GM12874 (cell line): ENCODE data around the gene ARID3B.

Source experiments
- TF ChIP-seq, protein P1 (sequence below): IDR thresholded peaks from 2 replicates; pipeline ENCODE4 v1.5.1; 2011; ENCODE audit warnings: low read depth, mild to moderate bottlenecking, control low read depth, low read length, moderate library complexity; ENCODE audit not compliant: insufficient read depth

The ARID3B gene

DNA sequence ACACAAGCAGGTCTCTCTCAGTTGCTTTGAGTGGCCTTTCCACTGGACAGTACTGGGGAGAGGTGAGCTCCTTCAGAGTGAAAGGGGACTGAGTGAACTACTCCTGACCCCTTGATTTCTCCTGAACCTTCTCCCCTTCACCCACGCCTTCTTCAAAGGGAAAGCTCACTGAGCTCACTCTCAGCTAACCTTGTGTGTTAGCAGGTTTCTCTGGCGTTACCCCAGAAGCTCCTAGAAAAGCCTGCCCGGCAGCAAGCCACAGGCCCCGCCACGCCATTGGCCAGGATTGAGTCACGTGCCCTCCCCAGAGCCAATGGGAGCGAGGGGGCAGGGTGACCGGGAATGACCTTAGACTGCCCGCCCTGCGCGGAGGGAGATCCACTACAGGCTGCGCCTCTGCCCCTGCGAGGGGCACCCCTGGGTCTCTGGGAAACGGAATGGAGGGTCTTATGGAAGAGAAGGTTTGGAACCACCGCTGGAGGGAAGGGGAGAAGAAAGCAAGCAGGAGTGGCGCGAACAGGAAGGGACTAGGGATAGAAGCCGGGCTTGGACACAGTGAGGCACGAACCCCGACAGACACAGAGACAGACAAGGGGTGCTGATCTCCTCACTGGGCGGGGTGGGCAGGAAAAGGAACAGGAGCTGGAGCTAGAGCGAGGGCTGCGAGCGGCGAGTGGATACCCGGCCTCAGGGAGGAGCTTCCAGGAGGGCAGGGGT lies 57.3 kb downstream of the ARID3B start:
- TF ChIP-seq, protein P1, sequence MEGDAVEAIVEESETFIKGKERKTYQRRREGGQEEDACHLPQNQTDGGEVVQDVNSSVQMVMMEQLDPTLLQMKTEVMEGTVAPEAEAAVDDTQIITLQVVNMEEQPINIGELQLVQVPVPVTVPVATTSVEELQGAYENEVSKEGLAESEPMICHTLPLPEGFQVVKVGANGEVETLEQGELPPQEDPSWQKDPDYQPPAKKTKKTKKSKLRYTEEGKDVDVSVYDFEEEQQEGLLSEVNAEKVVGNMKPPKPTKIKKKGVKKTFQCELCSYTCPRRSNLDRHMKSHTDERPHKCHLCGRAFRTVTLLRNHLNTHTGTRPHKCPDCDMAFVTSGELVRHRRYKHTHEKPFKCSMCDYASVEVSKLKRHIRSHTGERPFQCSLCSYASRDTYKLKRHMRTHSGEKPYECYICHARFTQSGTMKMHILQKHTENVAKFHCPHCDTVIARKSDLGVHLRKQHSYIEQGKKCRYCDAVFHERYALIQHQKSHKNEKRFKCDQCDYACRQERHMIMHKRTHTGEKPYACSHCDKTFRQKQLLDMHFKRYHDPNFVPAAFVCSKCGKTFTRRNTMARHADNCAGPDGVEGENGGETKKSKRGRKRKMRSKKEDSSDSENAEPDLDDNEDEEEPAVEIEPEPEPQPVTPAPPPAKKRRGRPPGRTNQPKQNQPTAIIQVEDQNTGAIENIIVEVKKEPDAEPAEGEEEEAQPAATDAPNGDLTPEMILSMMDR = no peak

DNA sequence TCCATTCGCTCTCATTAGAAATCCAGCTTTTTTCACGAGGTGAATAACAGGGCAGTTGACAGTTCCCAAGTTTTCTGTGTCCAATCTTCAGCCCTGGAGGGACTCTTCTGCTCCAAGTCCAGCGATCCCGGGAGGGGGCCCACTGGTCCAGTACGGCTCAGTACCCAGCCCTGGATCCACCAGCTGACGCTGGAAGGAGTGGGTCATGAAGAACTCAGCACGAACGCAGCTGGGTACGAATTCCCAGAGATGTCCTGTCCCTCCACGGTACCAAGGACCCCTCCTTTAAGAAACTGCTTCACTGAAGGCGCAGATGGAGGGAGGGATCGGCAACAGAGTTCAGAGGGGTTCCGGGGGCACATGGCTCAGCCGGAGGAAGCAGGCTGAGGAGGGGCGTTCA lies 58.1 kb downstream of the ARID3B start:
- TF ChIP-seq, protein P1 = no peak

DNA sequence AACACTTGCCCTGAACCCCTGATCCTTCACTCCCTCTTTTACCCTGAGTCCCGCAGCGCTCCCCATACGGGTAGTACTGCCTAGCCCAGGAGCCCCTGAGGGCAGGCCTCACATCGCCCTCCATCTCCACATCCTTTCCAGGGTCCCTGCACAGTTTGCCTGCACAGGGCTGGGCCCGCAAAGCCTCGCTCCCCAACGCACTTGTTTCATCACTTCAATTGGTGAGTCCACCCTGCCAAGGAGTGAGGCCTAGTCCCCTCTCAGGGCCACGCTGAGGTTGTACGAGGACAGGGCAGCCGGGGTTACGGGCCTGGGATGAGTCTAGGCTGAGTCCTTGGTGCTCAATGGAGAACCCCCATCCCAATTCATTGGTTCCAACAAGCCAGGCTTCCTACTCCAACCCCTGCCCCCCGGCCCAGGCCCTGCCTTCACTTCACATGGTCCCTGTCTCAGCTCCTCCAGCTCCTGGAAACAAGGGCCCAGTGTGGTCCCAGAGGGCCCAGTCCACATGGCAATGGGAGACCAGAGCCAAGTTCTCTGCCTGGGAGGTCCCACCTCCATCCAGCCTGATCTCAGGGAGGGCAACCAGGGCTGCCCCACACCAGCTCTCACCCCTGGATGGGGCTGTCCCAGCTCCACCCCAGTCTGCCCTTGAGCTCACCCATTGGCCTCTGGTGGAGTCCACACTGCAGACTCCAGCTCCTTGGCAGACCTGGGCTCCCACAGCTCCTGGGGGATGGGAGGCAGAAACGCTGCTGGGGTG lies 62.2 kb downstream of the ARID3B start:
- TF ChIP-seq, protein P1 = no peak

DNA sequence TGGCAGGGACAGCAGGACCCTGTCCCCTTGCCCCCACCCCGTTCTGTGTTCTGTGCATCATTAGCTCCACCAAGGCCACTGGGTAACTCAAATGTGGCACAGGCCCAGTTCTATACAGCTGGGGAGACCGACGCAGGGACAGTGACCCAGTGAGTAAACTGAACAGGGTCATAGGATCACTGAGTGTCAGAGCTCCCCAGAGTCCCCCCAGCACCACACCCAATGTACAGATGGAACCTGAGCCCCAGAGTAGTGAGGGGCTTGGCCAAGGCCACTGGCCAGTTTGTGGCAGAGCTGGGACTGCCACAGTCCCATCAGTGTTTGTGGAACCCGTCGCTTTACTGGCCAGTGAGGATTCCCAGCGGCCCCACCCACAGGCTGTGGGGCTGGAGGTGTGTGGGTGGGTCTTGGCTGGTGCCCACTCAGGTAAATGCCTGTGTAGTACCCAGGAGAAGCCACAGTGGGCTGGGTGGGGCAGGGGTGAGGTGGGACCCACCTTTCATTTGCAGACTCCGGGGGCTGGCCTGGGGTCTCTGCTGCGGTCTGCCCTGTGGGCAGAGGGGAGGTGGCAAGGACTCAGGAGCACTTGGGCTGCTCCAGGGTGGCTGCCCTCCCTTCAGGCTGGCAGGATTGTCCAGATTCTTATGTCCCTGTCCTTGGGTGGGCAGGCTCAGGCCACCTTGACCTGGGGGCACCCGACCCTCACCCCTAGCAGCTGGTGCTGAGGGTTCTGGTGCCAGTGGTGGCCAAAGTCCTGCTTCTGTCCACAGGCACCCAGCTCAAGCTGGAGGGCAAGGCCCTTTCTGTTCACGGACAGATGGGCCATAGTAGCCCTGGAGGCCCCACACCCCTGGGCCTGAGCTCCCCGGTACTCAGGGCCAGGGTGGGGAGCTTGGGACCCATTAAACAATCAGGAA lies 63.0 kb downstream of the ARID3B start:
- TF ChIP-seq, protein P1 = no peak

DNA sequence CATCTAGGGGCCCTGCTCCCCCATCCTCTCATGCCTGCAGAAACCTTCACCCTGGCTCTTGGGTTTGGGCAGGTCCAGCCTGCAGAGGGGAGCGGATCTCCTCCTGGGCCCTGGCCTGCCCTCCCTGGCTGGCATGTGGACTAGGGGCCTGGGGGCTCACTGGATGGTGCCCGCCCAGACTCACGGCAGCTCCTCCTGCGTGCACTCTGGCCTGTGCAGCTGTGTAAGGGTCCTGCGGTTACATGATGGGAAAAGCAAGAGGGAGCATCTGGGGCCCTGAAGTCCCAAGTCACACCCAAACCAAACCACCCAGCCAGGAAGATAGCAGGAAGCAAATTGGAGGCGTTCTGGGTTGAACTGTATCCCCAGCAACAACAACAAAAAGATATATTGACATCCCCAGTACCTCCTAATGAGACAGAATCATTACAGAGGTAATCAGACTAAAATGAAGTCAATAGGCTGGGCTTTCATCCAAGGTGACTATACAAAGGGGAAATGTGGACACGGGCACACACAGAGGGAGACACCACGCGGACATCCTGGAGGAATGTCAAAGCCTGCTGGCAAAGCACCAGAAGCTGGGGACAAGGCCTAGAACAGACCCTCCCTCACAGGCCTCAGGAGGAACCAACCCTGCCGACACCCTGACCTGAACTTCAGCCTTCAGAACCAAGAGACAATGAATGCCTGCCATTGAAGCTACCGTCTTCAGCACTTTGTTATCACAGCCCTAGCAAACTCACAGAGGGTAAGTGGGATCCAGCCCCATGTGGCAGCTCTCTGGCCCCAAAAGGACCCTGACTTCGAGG lies 64.2 kb downstream of the ARID3B start:
- TF ChIP-seq, protein P1 = no peak

DNA sequence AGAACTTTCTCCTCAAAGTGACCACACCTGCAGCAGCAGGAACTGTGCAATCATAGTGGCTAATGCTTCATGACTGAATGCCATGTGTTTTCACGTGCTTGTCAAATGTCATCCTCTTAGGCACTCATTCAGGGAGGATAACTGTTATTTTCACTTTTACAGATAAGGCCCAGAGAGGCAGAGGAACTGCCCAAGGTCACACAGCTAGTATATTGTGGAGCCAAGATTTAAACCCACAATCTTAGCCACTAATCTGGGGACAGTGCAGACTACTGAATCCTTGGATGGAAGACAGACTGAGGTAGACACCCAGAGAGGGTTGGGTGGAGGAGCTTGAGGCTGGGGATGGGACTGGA lies 64.8 kb downstream of the ARID3B start:
- TF ChIP-seq, protein P1 = no peak
